Right ventricle myocardium superior (tissue), 1 donor: ENCODE results near the gene ARL8B. TPM values are rescaled to one million over a fixed set of nuclear protein-coding genes. Genes with fewer than 3 reads are reported as not detected.
"Not testable (repeated sequence)": the region's sequence is repeated elsewhere in the genome, so short reads cannot be mapped to it uniquely, and the experiment has no call there.

Source experiments
- ATAC-seq: fragments of 200-7000 bp; cut with Tn5 transposase; one replicate; pipeline ENCODE4 v1.9.1; 2020; ENCODE audit warnings: mild to moderate bottlenecking; ENCODE audit not compliant: poor library complexity
- DNase-seq: peaks from one replicate; pipeline ENCODE4 v3.0.0-alpha.2; 2020
- intact Hi-C: fragments of 100-400 bp; cut with DNase I; formaldehyde crosslinking; loops from one replicate; pipeline ENCODE4 v1.11.2; 2022
- total RNA-seq: library from RNA; stranded (reverse); fragmentation: NEBNext Ultra II Directional; extraction: Animal tissue kit (Norgen Biotek cat#: 25700); gene quantifications from one replicate; pipeline ENCODE4 v1.2.1, GENCODE V29; 2021
- donor health status: DM: no; HTN: yes; CAD: no; lungs with severe emphysema.

The ARL8B gene
- total RNA-seq, 1 donor from 2014 or later, result 62.2 TPM

GRCh38 chr3:5138214-5138981, 16.3 kb downstream of the ARL8B start:
- ATAC-seq (peak; percentile 33), DNase-seq (no peak)
- intact Hi-C loops, result no loop called here

DNA sequence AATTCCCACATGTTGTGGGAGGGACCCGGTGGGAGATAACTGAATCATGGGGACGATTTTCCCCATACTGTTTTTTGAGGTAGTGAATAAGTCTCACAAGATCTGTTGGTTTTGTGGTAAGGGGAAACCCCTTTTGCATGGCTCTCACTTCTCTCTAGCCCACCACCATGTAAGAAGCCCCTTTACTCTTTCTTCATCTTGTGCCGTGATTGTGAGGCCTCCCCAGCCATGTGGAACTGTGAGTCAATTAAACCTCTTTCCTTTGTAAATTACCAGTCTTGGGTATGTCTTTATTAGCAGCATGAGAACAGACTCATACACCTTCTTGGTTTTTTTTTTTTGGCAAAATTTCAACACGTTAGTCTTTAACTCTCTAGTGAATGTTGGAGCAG, 18.1 kb downstream of the ARL8B start:
- DNase-seq (no peak), ATAC-seq (no peak)
- intact Hi-C loops, result no loop called here

DNA sequence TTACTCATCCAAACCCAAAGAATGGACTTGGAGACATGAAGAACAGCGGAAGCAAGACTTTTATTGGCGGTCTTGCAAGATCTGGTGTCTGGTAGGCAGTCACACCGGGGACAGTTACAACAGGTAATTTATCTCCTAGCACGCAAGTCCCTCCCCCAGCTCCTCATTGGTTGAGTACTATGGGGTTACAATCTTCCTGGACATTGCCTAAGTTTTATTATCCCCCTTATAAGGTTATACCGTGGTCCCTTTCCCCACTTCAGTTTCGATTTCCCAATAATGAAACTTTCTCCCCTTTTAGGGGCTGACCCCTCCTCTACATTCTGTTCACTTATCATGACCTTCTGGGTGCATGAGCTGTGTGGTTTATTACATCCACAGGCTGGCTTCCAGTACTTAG, 18.7 kb downstream of the ARL8B start:
- DNase-seq (no peak), ATAC-seq (no peak)
- intact Hi-C loops, result no loop called here

- intact Hi-C loops, result no loop called here
- no peak for DNase-seq
- no peak for ATAC-seq
Observed at GRCh38 chr3:5141760-5142159, 19.7 kb downstream of the ARL8B start.

DNA sequence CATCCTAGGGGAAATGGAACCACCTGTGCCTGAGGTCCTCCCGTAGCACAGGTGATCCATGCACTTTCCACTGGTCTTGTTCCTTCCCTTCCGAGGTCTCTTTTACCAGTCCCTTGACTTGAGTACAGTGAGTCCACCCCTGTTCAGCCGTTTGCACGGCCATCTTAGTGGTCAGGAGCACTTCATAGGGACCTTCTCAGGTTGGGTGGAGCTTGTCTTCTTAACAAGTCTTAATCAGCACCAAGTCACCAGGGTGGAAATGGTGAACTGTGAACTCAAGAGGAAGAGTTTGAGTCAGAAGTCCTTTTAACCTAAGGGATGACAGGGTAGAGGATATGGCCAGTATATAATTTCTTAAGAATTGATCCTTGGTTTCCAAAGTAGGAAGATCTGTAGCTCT, 21.4 kb downstream of the ARL8B start:
- intact Hi-C loops, result no loop called here
- ATAC-seq (no peak), DNase-seq (no peak)

DNA sequence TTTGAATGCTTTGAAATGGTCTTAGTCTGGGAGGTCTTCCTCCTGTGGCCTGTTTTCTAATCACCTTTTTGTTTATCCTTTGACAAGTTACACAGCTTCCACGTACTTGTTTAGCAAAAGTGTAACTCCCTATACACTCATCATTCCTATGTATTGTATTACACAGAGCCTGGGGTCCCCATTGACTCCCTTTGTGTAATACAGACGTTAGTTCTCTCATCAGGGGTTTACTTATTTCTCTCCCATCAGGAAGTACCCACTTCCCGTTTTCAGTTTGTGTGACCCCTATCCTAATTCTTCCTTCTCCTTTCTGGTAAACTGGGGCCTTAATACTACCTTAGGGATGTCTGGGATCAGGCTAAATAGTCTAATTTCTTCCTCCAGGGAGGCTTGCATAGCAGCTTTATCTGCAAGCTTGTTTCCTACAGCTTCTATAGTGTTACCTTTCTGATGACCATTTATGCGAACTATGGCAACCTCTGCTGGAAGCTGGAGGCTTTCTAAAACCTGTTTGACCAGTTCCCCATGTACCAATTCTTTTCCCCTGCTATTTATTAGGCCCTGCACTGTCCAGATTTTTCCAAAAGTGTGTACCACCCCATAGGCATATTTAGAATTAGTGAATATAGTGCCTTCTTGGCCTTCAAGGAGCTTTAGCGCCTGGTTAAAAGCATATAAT, 22.4 kb downstream of the ARL8B start:
- intact Hi-C loops, result no loop called here
- no peak for ATAC-seq
- DNase-seq, result no peak

GRCh38 chr3:5145120-5145519, 23.0 kb downstream of the ARL8B start:
- no peak for ATAC-seq
- no peak for DNase-seq
- intact Hi-C loops, result no loop called here

DNA sequence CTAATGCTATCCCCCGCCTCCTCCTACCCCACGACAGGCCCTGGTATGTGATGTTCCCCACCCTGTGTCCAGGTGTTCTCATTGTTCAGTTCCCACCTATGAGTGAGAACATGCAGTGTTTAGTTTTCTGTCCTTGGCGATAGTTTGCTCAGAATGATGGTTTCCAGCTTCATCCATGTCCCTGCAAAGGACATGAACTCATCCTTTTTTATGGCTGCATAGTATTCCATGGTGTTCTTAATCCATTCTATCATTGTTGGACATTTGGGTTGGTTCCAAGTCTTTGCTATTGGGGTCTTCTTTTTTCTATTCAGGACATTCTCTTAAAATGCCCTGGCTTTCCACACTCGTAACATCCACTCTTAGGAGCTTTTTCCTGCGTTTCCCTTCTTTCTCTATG, 25.1 kb downstream of the ARL8B start:
- intact Hi-C loops, result not testable (repeated sequence)

DNA sequence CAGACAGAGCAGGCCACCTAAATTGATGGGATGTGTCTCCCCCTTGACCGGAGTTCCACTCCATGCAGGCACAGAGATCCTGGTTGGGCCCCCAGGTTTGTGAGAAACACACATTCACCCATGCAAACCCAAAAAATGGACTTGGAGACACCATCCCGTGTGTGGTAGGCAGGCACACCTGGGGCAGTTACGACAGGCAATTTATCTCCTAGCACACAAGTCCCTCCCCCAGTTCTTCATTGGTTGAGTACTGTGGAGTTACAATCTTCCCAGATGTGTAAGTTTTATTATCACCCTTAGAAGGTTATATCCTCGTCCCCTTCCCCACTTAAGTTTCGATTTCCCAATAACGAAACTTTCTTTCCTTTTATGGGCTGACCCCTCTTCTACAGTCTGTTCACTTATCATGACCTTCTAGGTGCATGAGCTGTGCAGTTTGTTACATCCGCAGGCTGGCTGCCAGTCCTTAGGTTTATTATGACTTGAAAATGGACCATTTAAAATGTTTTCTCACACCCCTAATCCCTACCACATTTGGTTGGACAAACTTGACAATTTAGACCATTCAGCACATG, 27.3 kb downstream of the ARL8B start:
- DNase-seq (no peak), ATAC-seq (no peak)
- intact Hi-C loops, result no loop called here

More for the DNA sequence above, 25.1 kb downstream of the ARL8B start:
- DNase-seq, ATAC-seq: not testable (repeated sequence)

GRCh38 chr3:5151586-5151985, 29.5 kb downstream of the ARL8B start:
- DNase-seq (no peak), ATAC-seq (no peak)
- intact Hi-C loops, result no loop called here

- intact Hi-C loops, result loop anchor here (2.0 kb wide), 1 partner anchor 32 kb away; no protein-coding TSS in a partner anchor
- no peak for ATAC-seq
Observed at GRCh38 chr3:5153074-5153473, 31.0 kb downstream of the ARL8B start.

DNA sequence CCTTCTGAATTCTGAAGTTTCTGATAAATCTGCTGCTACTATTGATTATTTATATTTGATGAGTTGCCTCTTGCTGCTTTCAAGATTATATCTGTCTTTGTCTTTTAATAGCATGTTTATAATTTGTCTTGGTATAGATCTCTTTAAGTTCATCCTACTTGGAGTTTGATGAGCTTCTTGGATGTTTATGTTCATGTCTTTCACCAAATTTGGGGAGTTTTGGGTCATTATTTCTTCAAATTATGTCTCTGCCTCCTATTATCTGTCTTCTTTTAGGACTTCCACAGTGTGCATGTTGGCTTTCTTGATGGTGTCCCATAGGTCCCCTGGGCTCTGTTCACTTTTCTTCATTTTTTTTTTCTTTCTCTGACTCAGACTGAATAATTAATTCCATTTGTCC, 33.1 kb downstream of the ARL8B start:
- intact Hi-C loops, result no loop called here
- no peak for ATAC-seq
- DNase-seq, result no peak

More at GRCh38 chr3:5153074-5153473, 31.0 kb downstream of the ARL8B start:
- DNase-seq, result no peak

DNA sequence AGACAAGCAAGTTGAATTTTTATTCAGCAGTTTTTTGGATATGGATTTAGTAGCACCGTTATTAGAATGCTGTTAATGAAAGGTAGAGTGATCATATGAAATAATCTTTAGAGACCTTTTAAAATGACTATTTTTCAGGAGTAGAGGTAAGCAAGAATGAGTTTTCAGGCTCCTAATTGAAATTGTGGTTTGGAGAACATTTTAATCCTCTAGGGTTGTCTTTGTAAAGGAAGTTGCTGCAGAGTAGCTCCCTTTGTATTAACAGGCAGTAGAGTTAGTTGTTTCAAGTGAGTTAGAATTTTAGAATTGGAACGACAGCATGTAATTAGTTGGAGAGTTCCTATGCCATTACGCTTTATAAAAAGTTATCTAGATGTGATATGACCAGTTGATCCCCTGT, 38.2 kb downstream of the ARL8B start:
- no peak for DNase-seq
- no peak for ATAC-seq
- intact Hi-C loops, result no loop called here

DNA sequence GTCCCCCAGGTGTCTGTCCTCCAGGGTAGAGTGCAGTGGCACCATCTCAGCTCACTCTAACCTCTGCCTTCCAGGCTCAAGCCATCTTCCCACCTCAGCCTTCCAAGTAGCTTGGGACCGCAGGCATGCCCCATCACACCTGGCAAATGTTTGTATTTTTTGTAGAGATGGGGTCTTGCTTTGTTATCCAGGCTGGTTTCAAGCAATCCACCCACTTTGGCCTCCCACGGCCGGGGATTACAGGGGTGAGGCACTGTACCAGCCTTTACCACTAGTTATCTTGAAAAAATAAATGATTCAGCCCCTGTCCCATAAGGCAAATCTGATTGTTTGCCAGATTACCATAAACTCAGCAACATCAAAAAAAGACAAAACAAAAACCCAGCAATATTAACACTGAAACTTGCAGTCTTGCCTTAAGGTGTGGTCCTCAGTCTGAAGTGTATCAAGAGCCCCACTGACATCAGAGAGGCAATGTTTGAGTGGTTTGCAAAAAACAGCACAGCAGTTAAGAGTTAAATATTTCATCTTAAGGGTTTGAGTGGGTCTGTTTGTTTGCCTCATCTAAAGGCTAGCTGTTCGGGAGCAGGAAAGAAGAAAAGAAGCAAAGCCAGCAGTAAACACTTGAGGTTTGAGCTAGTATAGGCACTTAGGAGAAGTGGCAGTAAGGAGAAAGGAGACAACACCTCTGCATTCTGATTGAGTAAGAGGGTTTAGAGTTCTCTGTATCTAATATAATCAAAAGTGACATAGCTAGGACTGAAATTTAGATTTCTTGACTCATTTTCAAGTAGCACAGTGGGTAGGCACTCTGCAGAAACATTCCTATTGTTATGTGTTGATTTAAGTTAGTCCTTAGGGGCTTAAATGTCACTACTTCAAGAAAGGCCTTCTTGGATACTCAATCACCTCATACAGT, 39.1 kb downstream of the ARL8B start:
- no peak for DNase-seq
- peak; percentile 11 for ATAC-seq
- intact Hi-C loops, result no loop called here

GRCh38 chr3:5162102-5162501, 40.0 kb downstream of the ARL8B start:
- intact Hi-C loops, result no loop called here
- peak; percentile 54 for ATAC-seq
- no peak for DNase-seq

DNA sequence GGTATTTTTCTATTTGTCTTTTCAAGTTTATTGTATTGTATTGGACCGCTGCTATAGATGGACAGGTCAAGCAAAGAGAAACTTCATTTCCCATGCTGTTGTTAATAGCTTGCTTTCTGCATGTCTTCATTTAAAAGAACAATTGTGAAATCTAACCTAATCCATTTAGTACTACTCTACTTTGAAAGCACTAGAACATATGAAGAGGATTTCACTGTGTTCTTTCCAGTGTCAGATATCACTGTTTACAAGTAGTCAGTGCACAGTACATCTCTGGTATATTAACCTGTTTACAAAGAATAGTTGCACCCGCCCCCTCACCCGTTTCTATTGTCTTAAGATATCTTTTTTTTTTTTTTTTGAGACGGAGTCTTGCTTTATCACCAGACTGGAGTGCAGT, 43.6 kb downstream of the ARL8B start:
- no peak for DNase-seq
- peak; percentile 38 for ATAC-seq
- intact Hi-C loops, result no loop called here

DNA sequence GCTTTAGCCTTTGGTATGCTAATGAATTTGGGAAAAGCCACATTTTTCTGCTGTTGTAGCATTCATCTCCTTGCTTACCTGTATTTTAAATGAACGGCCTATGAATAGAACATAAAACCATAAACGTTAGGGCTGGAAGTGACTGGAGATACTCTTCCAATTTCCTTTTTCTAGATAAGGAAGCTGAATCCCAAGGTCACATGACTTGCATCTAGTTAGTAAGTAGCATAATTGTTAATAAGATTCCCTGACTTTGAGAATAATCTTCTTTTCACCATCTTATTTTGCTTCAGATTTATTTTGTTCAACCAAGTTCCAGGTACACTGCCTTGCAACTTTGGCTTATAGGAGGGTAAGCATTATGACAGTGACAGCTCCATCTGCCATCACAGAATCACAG, 44.8 kb downstream of the ARL8B start:
- ATAC-seq, result no peak
- intact Hi-C loops, result no loop called here
- no peak for DNase-seq

GRCh38 chr3:5168110-5168509, 46.0 kb downstream of the ARL8B start:
- no peak for ATAC-seq
- intact Hi-C loops, result no loop called here
- DNase-seq, result no peak

DNA sequence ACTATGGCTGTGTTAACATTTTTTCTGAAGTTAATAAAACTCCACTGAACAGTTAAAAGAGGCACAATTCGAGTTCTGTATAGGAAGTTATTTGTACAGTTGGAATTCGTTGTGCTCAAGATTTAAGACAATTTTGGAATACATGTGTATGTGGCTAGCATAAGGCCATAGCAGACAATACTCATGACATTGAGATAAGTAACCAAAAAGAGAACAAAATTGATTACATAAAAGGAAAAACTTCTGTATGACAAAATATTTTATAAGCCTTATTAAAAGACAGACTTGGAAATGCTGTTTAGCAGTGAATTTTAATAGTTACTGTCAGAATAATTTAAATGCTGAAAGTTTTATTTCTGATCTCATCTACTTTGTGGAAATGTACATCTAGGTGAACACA, 47.7 kb downstream of the ARL8B start:
- intact Hi-C loops, result no loop called here
- no peak for ATAC-seq

More for the DNA sequence above, 47.7 kb downstream of the ARL8B start:
- no peak for DNase-seq
